ENCODE measurements around the gene ZNF831. TPM values are rescaled to one million over a fixed set of nuclear protein-coding genes. Genes with fewer than 3 reads are reported as not detected.

The ZNF831 gene
- total RNA-seq, 1 donor from 2014 or later, result under 0.01 TPM

GRCh38 chr20:59235226-59235625 is 71.6 kb downstream of the ZNF831 start:
- FAIRE-seq (no peak), DNase-seq (ENCODE audit: low spot score in 2 of 2) (no peak)

- FAIRE-seq (no peak), DNase-seq (ENCODE audit: low spot score in 2 of 2) (no peak)
These were observed 76.4 kb downstream of the ZNF831 start for GRCh38 chr20:59240006-59240405.

GRCh38 chr20:59242714-59243626 is 79.3 kb downstream of the ZNF831 start:
- no peak for DNase-seq (ENCODE audit: low spot score in 2 of 2)
- FAIRE-seq, result no peak

GRCh38 chr20:59246691-59247400 is 83.2 kb downstream of the ZNF831 start:
- DNase-seq (ENCODE audit: low spot score in 2 of 2) (no peak), FAIRE-seq (no peak)

- no peak for DNase-seq (ENCODE audit: low spot score in 2 of 2)
- FAIRE-seq, result no peak
These were observed 84.4 kb downstream of the ZNF831 start for GRCh38 chr20:59247731-59248684.

- no peak for FAIRE-seq
- no peak for DNase-seq (ENCODE audit: low spot score in 2 of 2)
These were observed 86.7 kb downstream of the ZNF831 start for GRCh38 chr20:59250293-59250692.

- DNase-seq (ENCODE audit: low spot score in 2 of 2) (no peak), FAIRE-seq (no peak)
These were observed 89.7 kb downstream of the ZNF831 start for GRCh38 chr20:59253325-59253724.

- DNase-seq (ENCODE audit: low spot score in 2 of 2) (no peak), FAIRE-seq (no peak)
These were observed 90.2 kb downstream of the ZNF831 start for GRCh38 chr20:59253779-59254319.

- DNase-seq (ENCODE audit: low spot score in 2 of 2) (no peak), FAIRE-seq (no peak)
These were observed 91.6 kb downstream of the ZNF831 start for GRCh38 chr20:59255256-59255655.

GRCh38 chr20:59258221-59258621 is 94.6 kb downstream of the ZNF831 start:
- FAIRE-seq (no peak), DNase-seq (ENCODE audit: low spot score in 2 of 2) (no peak)

GRCh38 chr20:59259946-59260345 is 96.3 kb downstream of the ZNF831 start:
- DNase-seq (ENCODE audit: low spot score in 2 of 2), result no peak

GRCh38 chr20:59265298-59265697 is 101.7 kb downstream of the ZNF831 start:
- FAIRE-seq, result no peak
- no peak for DNase-seq (ENCODE audit: low spot score in 2 of 2)

More at GRCh38 chr20:59259946-59260345, 96.3 kb downstream of the ZNF831 start:
- no peak for FAIRE-seq

GRCh38 chr20:59268870-59269269 is 105.2 kb downstream of the ZNF831 start:
- FAIRE-seq (no peak), DNase-seq (ENCODE audit: low spot score in 2 of 2) (no peak)

GRCh38 chr20:59269411-59270025 is 105.9 kb downstream of the ZNF831 start:
- DNase-seq (ENCODE audit: low spot score in 2 of 2) (no peak), FAIRE-seq (no peak)

- FAIRE-seq (no peak), DNase-seq (ENCODE audit: low spot score in 2 of 2) (no peak)
These were observed 106.8 kb downstream of the ZNF831 start for GRCh38 chr20:59270380-59270779.

GRCh38 chr20:59273739-59274357 is 110.2 kb downstream of the ZNF831 start:
- DNase-seq (ENCODE audit: low spot score in 2 of 2) (no peak), FAIRE-seq (no peak)

- DNase-seq (ENCODE audit: low spot score in 2 of 2) (no peak), FAIRE-seq (no peak)
These were observed 113.3 kb downstream of the ZNF831 start for GRCh38 chr20:59276938-59277337.

GRCh38 chr20:59284470-59284869 is 120.8 kb downstream of the ZNF831 start:
- FAIRE-seq, result no peak
- DNase-seq (ENCODE audit: low spot score in 2 of 2), result no peak

- no peak for FAIRE-seq
These were observed 126.4 kb downstream of the ZNF831 start for GRCh38 chr20:59289994-59290393.

More at GRCh38 chr20:59289994-59290393, 126.4 kb downstream of the ZNF831 start:
- DNase-seq (ENCODE audit: low spot score in 2 of 2), result no peak

All from frontal cortex (tissue), 4 donors.